GM23338 (cell line): ENCODE data around the gene AOAH. TPM values are rescaled to one million over a fixed set of nuclear protein-coding genes. Genes with fewer than 3 reads are reported as not detected.

ENCODE experiments used
- ATAC-seq: fragments of 200-7000 bp; cut with Tn5 transposase; 3 replicates; pipeline ENCODE4 v1.9.1; 2020
- DNase-seq: peaks from one replicate; pipeline ENCODE4 v3.0.0-alpha.2; 2015; ENCODE audit warnings: low spot score
- H2AFZ ChIP-seq: fragments of 200-600 bp; sonication (generic); 2 replicates; pipeline ENCODE4 v1.8.0; 2016; ENCODE audit warnings: antibody characterized with exemption, mild to moderate bottlenecking, moderate library complexity
- H3F3A ChIP-seq: fragments of 200-600 bp; sonication (generic); replicated peaks from 2 replicates; pipeline ENCODE4 v1.8.0; 2017; ENCODE audit warnings: antibody characterized with exemption, mixed run types, low read depth
- H3K27ac ChIP-seq: fragments of 200-600 bp; sonication (generic); 2 replicates; pipeline ENCODE4 v1.6.1; 2016; ENCODE audit warnings: low read depth
- H3K27me3 ChIP-seq: fragments of 200-600 bp; sonication (generic); 2 replicates; pipeline ENCODE4 v1.8.0; 2016; ENCODE audit warnings: mild to moderate bottlenecking, mixed run types, moderate library complexity; ENCODE audit not compliant: insufficient read depth
- H3K36me3 ChIP-seq: fragments of 200-600 bp; sonication (generic); 2 replicates; pipeline ENCODE4 v1.8.0; 2016; ENCODE audit warnings: mild to moderate bottlenecking; ENCODE audit not compliant: insufficient read depth
- H3K4me1 ChIP-seq: fragments of 200-600 bp; sonication (generic); 2 replicates; pipeline ENCODE4 v1.8.0; 2016; ENCODE audit warnings: mild to moderate bottlenecking, moderate library complexity; ENCODE audit not compliant: insufficient read depth
- H3K4me2 ChIP-seq: fragments of 200-600 bp; sonication (generic); 2 replicates; pipeline ENCODE4 v1.7.1; 2017; ENCODE audit warnings: mixed run types
- H3K4me3 ChIP-seq: fragments of 200-600 bp; sonication (generic); 2 replicates; pipeline ENCODE4 v1.6.1; 2016; ENCODE audit warnings: mixed run types
- H3K79me2 ChIP-seq: fragments of 200-600 bp; sonication (generic); replicated peaks from 2 replicates; pipeline ENCODE4 v1.8.0; 2017; ENCODE audit warnings: mild to moderate bottlenecking; ENCODE audit not compliant: insufficient read depth
- H3K9me2 ChIP-seq: fragments of 200-600 bp; sonication (generic); 2 replicates; pipeline ENCODE4 v1.8.0; 2017; ENCODE audit not compliant: insufficient read depth
- H4K20me1 ChIP-seq: fragments of 200-600 bp; sonication (generic); replicated peaks from 2 replicates; pipeline ENCODE4 v1.8.0; 2017; ENCODE audit warnings: mild to moderate bottlenecking; ENCODE audit not compliant: insufficient read depth
- H3K27ac Mint-ChIP-seq: 2 replicates; pipeline ENCODE4 v1.8.0; 2020; ENCODE audit warnings: inconsistent platforms, mild to moderate bottlenecking, moderate library complexity, mixed read lengths
- H3K27me3 Mint-ChIP-seq: 3 replicates; pipeline ENCODE4 v1.8.0; 2022; ENCODE audit warnings: low read depth, mild to moderate bottlenecking, moderate library complexity, mixed read lengths, inconsistent platforms; ENCODE audit not compliant: insufficient read depth, poor library complexity
- H3K36me3 Mint-ChIP-seq: 3 replicates; pipeline ENCODE4 v1.8.0; 2021; ENCODE audit warnings: low read depth, mild to moderate bottlenecking, inconsistent platforms, moderate library complexity, mixed read lengths
- H3K4me1 Mint-ChIP-seq: 3 replicates; pipeline ENCODE4 v1.8.0; 2020; ENCODE audit warnings: mild to moderate bottlenecking, inconsistent platforms, mixed read lengths
- H3K4me3 Mint-ChIP-seq: 3 replicates; pipeline ENCODE4 v1.8.0; 2021; ENCODE audit warnings: moderate library complexity, mild to moderate bottlenecking, inconsistent platforms, mixed read lengths
- H3K9me3 Mint-ChIP-seq: 3 replicates; pipeline ENCODE4 v1.8.0; 2020; ENCODE audit warnings: moderate library complexity, mild to moderate bottlenecking, inconsistent platforms, mixed read lengths
- CREB1 ChIP-seq: fragments of 250-450 bp; sonication (Bioruptor Pico); IDR thresholded peaks from 2 replicates; pipeline ENCODE4 v1.5.0; 2020; ENCODE audit warnings: low read depth, mild to moderate bottlenecking, moderate library complexity
- ETS1 ChIP-seq: IDR thresholded peaks from 2 replicates; pipeline ENCODE4 v1.6.1; 2016; ENCODE audit warnings: antibody characterized with exemption
- EZH2 ChIP-seq: fragments of 200-600 bp; sonication (generic); IDR thresholded peaks from one replicate; pipeline ENCODE4 v1.8.0; 2017; ENCODE audit warnings: antibody characterized with exemption, mild to moderate bottlenecking, low read depth; ENCODE audit not compliant: unreplicated experiment
- EZH2phosphoT487 ChIP-seq: fragments of 200-600 bp; sonication (generic); IDR thresholded peaks from one replicate; pipeline ENCODE4 v1.8.1; 2018; ENCODE audit warnings: antibody characterized with exemption; ENCODE audit not compliant: unreplicated experiment
- JUNB ChIP-seq: IDR thresholded peaks from one replicate; pipeline ENCODE4 v1.6.1; 2016; ENCODE audit warnings: antibody characterized with exemption; ENCODE audit not compliant: unreplicated experiment
- NANOG ChIP-seq: IDR thresholded peaks from 2 replicates; pipeline ENCODE4 v1.6.1; 2016; ENCODE audit warnings: antibody characterized with exemption, borderline replicate concordance
- POLR2AphosphoS5 ChIP-seq: IDR thresholded peaks from 2 replicates; pipeline ENCODE4 v1.6.1; 2016; ENCODE audit warnings: antibody characterized with exemption, low read depth
- REST ChIP-seq: IDR thresholded peaks from one replicate; pipeline ENCODE4 v1.6.1; 2018; ENCODE audit warnings: antibody characterized with exemption; ENCODE audit not compliant: unreplicated experiment
- STAT1 ChIP-seq: IDR thresholded peaks from one replicate; pipeline ENCODE4 v1.6.1; 2016; ENCODE audit warnings: antibody characterized with exemption; ENCODE audit not compliant: unreplicated experiment
- ZNF114 ChIP-seq: fragments of 250-450 bp; sonication (Bioruptor Pico); IDR thresholded peaks from 2 replicates; pipeline ENCODE4 v1.5.0; 2020; ENCODE audit warnings: mild to moderate bottlenecking, moderate library complexity
- ZNF331 ChIP-seq: fragments of 250-450 bp; sonication (Bioruptor Pico); IDR thresholded peaks from 2 replicates; pipeline ENCODE4 v1.5.0; 2020; ENCODE audit warnings: low read depth, mild to moderate bottlenecking, moderate library complexity
- polyA plus RNA-seq: library from polyadenylated mRNA; unstranded; fragments of >200 nt; fragmentation: Nextera tagmentation; extraction: Ambion mirVana; gene quantifications from 2 replicates; pipeline ENCODE4 v1.2.1, GENCODE V29; 2016
- total RNA-seq: library from RNA; depleted of rRNA; stranded (reverse); fragments of >200 nt; shearing (Covaris generic); gene quantifications from 2 replicates; pipeline ENCODE4 v1.2.3, GENCODE V29; 2014
- TF ChIP-seq, protein P1 (sequence below), 2 experiments: fragments of 200-600 bp in 1 of 2; sonication (generic) in 1 of 2; conservative IDR thresholded peaks; 2 replicates each; pipeline versions ENCODE4 v1.5.1 to v1.6.1; 2016 to 2017; ENCODE audit warnings: antibody characterized with exemption in 2 of 2, low read depth in 2 of 2, mild to moderate bottlenecking in 2 of 2, moderate library complexity in 1 of 2

AOAH gene
- total and polyA plus RNA-seq, 2 experiments from 2014 or later: not detected

- TF ChIP-seq ETS1: no peak
- TF ChIP-seq JUNB: no peak
- no peak for TF ChIP-seq POLR2AphosphoS5
- TF ChIP-seq REST: no peak
- TF ChIP-seq ZNF114 (CRISPR knock-in tag): no peak
- no peak for TF ChIP-seq CREB1 (CRISPR knock-in tag)
Measured at GRCh38 chr7:36758879-36759278, 34.6 kb upstream of the AOAH start (continued).

DNA sequence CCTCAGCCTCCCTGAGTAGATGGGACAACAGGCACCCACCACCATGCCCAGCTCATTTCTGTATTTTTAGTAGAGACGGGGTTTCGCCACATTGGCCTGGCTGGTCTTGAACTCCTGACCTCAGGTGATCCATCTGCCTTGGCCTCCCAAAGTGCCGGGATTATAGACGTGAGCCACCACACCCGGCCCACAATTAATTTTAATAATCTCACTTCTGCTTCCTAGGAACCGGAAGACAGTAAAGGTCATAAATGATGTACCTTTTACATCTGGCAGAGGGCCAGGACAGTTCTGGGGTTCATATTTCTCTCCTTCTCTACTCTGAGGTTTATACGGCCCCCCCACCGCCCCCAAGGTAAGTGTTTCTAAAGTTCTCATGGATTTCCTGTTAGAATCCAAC, 31.2 kb upstream of the AOAH start:
- no peak for DNase-seq
- Histone ChIP-seq H3K79me2 (no peaks in the 10 kb centered on the region), H3K27ac (no peak overlapping the region), H3K27me3 (no peaks in the 10 kb centered on the region), H3K36me3 (no peaks in the 10 kb centered on the region), H2AFZ (no peak overlapping the region), H3F3A (no peaks in the 10 kb centered on the region), H4K20me1 (no peaks in the 10 kb centered on the region), H3K4me3 (no peak overlapping the region), H3K4me1 (no peaks in the 10 kb centered on the region), H3K4me2 (no peak overlapping the region), H3K9me2 (no peaks in the 10 kb centered on the region)
- no peak overlapping the region for H3K27ac Mint-ChIP-seq
- H3K4me3 Mint-ChIP-seq: no peak overlapping the region
- ATAC-seq: no peak
- H3K4me1 Mint-ChIP-seq: peaks cover 4% of the 10 kb centered on the region; the same call in 1 of the 3 replicates
- no peaks in the 10 kb centered on the region for H3K27me3 Mint-ChIP-seq
- no peaks in the 10 kb centered on the region for H3K36me3 Mint-ChIP-seq
- H3K9me3 Mint-ChIP-seq: no peaks in the 10 kb centered on the region
- TF ChIP-seq ETS1 (no peak), NANOG (no peak), POLR2AphosphoS5 (no peak), EZH2 (no peak), JUNB (no peak), STAT1 (no peak), ZNF114 (CRISPR knock-in tag) (no peak), REST (no peak), CREB1 (CRISPR knock-in tag) (no peak), ZNF331 (CRISPR knock-in tag) (no peak), EZH2phosphoT487 (no peak)
- TF ChIP-seq, protein P1, sequence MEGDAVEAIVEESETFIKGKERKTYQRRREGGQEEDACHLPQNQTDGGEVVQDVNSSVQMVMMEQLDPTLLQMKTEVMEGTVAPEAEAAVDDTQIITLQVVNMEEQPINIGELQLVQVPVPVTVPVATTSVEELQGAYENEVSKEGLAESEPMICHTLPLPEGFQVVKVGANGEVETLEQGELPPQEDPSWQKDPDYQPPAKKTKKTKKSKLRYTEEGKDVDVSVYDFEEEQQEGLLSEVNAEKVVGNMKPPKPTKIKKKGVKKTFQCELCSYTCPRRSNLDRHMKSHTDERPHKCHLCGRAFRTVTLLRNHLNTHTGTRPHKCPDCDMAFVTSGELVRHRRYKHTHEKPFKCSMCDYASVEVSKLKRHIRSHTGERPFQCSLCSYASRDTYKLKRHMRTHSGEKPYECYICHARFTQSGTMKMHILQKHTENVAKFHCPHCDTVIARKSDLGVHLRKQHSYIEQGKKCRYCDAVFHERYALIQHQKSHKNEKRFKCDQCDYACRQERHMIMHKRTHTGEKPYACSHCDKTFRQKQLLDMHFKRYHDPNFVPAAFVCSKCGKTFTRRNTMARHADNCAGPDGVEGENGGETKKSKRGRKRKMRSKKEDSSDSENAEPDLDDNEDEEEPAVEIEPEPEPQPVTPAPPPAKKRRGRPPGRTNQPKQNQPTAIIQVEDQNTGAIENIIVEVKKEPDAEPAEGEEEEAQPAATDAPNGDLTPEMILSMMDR (conservative IDR thresholded peaks at IDR 0.05; ENCODE audit: low read depth in 2 of 2): no peak
